ENCODE data around the gene MAOA. TPM values are rescaled to one million over a fixed set of nuclear protein-coding genes. Genes with fewer than 3 reads are reported as not detected.

The MAOA gene
- total and polyA plus RNA-seq, 2 of the 13 experiments (the other 11 are each of a cell fraction or from before 2014, with no cell fraction given), result 13.4 to 14.7 TPM

- TF ChIP-seq HNF1A (IDR thresholded peaks at IDR 0.05; ENCODE audit: low read depth) (peak; percentile 87), HNF1A (CRISPR knock-in tag; IDR thresholded peaks at IDR 0.05; ENCODE audit: borderline replicate concordance) (peak; percentile 86; the same call in 1 of the 2 replicates), MXD4 (CRISPR knock-in tag; IDR thresholded peaks at IDR 0.05) (0 out of 2 replicates have a peak, but pooled peaks have one; percentile 38), ASH2L (IDR thresholded peaks at IDR 0.05; ENCODE audit: insufficient read length, low read depth, low read length) (peak; percentile 68), PHF21A (CRISPR knock-in tag; IDR thresholded peaks at IDR 0.05) (peak; percentile 65), PPARG (CRISPR knock-in tag; conservative IDR thresholded peaks at IDR 0.05) (0 out of 2 replicates have a peak, but pooled peaks have one; percentile 27), ZMYM4 (CRISPR knock-in tag; IDR thresholded peaks at IDR 0.05) (0 out of 2 replicates have a peak, but pooled peaks have one; percentile 11), ZBTB21 (CRISPR knock-in tag; IDR thresholded peaks at IDR 0.05) (no peak), HNRNPL (IDR thresholded peaks at IDR 0.05; ENCODE audit: low read depth, low read length) (no peak), FOXP4 (CRISPR knock-in tag; IDR thresholded peaks at IDR 0.05) (peak; percentile 18; the same call in 1 of the 2 replicates), ELF3 (CRISPR knock-in tag; IDR thresholded peaks at IDR 0.05) (peak; percentile 43; the same call in 1 of the 2 replicates), GATAD2A (CRISPR knock-in tag; IDR thresholded peaks at IDR 0.05) (peak; percentile 75), ZSCAN9 (CRISPR knock-in tag; IDR thresholded peaks at IDR 0.05; ENCODE audit: borderline replicate concordance) (peak; percentile 46; the same call in 1 of the 2 replicates), KDM6A (CRISPR knock-in tag; IDR thresholded peaks at IDR 0.05; ENCODE audit: low read depth) (peak; percentile 70), CREM (IDR thresholded peaks at IDR 0.05) (peak; percentile 73), CREM (CRISPR knock-in tag; IDR thresholded peaks at IDR 0.05) (no peak), ZNF446 (CRISPR knock-in tag; IDR thresholded peaks at IDR 0.05) (no peak), ARNT2 (CRISPR knock-in tag; IDR thresholded peaks at IDR 0.05; ENCODE audit: low read depth) (no peak), THAP11 (CRISPR knock-in tag; IDR thresholded peaks at IDR 0.05) (peak; percentile 46; the same call in 1 of the 2 replicates), ZNF703 (CRISPR knock-in tag; IDR thresholded peaks at IDR 0.05; ENCODE audit: borderline replicate concordance) (no peak), SAFB2 (CRISPR knock-in tag; IDR thresholded peaks at IDR 0.05; ENCODE audit: borderline replicate concordance, low read depth) (no peak), ATF1 (CRISPR knock-in tag; IDR thresholded peaks at IDR 0.05) (peak; percentile 24; the same call in 1 of the 2 replicates)
- TF ChIP-seq, protein P1, sequence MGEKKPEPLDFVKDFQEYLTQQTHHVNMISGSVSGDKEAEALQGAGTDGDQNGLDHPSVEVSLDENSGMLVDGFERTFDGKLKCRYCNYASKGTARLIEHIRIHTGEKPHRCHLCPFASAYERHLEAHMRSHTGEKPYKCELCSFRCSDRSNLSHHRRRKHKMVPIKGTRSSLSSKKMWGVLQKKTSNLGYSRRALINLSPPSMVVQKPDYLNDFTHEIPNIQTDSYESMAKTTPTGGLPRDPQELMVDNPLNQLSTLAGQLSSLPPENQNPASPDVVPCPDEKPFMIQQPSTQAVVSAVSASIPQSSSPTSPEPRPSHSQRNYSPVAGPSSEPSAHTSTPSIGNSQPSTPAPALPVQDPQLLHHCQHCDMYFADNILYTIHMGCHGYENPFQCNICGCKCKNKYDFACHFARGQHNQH (CRISPR knock-in tag; IDR thresholded peaks at IDR 0.05), result 0 out of 2 replicates have a peak, but pooled peaks have one; percentile 38
- TF ChIP-seq, protein P2, sequence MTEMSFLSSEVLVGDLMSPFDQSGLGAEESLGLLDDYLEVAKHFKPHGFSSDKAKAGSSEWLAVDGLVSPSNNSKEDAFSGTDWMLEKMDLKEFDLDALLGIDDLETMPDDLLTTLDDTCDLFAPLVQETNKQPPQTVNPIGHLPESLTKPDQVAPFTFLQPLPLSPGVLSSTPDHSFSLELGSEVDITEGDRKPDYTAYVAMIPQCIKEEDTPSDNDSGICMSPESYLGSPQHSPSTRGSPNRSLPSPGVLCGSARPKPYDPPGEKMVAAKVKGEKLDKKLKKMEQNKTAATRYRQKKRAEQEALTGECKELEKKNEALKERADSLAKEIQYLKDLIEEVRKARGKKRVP (CRISPR knock-in tag; IDR thresholded peaks at IDR 0.05), result peak in 1 of 2 experiments; percentile 79; a peak in 2 of 4 replicates
Measured at GRCh38 chrX:43702079-43702524, 46.0 kb downstream of the MAOA start (continued).
